ENCODE measurements around the gene GRM8.

GRCh38 chr7:127089146-127089545 is 163.6 kb downstream of the GRM8 start:
- TF ChIP-seq CTCF (conservative IDR thresholded peaks at IDR 0.05; ENCODE audit: low read depth, low read length) (no peak), EZH2 (IDR thresholded peaks at IDR 0.05; ENCODE audit: borderline replicate concordance, low read depth, low read length, poor library complexity, severe bottlenecking) (no peak)
